Neural progenitor cell (in vitro differentiated cells): ENCODE measurements around the gene CACTIN.

Source experiments
- EZH2 ChIP-seq: fragments of 200-600 bp; sonication (generic); IDR thresholded peaks from 2 replicates; pipeline ENCODE4 v1.6.1; 2017; ENCODE audit warnings: antibody characterized with exemption, mild to moderate bottlenecking, moderate library complexity
- EZH2phosphoT487 ChIP-seq: fragments of 200-600 bp; sonication (generic); IDR thresholded peaks from 2 replicates; pipeline ENCODE4 v1.6.1; 2017; ENCODE audit warnings: antibody characterized with exemption

- TF ChIP-seq EZH2phosphoT487: no peak
- TF ChIP-seq EZH2: no peak
These were observed 556 bp downstream of the CACTIN start for GRCh38 chr19:3625996-3626472.
